ENCODE measurements around the gene CADM1. TPM values are rescaled to one million over a fixed set of nuclear protein-coding genes. Genes with fewer than 3 reads are reported as not detected.

The CADM1 gene
- total RNA-seq, 4 donors from 2014 or later: 1.2 to 2.5 (median 2.2) TPM

DNA sequence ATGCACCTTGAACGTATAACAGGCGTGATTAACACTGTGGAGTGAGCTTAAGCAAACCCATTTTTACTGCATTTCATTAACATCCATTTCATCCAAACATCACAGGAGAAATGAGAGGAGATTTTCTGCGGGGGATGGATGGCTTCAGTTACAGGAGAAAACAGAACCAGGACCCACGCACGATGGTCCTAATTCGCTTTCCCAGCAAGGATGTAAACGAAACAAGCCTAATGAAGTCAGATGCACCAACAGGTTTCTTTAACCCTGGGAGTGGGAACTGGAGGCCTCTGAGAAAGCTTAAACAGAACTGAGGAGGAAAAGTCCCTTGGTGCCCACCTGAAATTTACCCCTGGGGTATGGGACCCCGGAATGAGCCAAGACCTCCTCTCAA is 2.7 kb downstream of the CADM1 start:
- no peak for ATAC-seq
- peaks cover 0 to 5% (median 0%) of the 10 kb centered on the region in 3 donors for H3K27me3 ChIP-seq
- DNase-seq: no peak
- no peak overlapping the region for H3K27ac ChIP-seq
- no peaks in the 10 kb centered on the region for H3K9me3 ChIP-seq
- H3K4me3 ChIP-seq: no peak overlapping the region
- intact Hi-C loops (cut with DNase I; ENCODE audit: low total_unique reads): loop anchor here (5.0 kb wide), 1 partner anchor 279 kb away; no protein-coding TSS in a partner anchor
- peaks cover 6 to 13% of the 10 kb centered on the region in 2 donors for H3K4me1 ChIP-seq
- TF ChIP-seq, protein P1, sequence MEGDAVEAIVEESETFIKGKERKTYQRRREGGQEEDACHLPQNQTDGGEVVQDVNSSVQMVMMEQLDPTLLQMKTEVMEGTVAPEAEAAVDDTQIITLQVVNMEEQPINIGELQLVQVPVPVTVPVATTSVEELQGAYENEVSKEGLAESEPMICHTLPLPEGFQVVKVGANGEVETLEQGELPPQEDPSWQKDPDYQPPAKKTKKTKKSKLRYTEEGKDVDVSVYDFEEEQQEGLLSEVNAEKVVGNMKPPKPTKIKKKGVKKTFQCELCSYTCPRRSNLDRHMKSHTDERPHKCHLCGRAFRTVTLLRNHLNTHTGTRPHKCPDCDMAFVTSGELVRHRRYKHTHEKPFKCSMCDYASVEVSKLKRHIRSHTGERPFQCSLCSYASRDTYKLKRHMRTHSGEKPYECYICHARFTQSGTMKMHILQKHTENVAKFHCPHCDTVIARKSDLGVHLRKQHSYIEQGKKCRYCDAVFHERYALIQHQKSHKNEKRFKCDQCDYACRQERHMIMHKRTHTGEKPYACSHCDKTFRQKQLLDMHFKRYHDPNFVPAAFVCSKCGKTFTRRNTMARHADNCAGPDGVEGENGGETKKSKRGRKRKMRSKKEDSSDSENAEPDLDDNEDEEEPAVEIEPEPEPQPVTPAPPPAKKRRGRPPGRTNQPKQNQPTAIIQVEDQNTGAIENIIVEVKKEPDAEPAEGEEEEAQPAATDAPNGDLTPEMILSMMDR (IDR thresholded peaks at IDR 0.05 in 4 of 5, conservative IDR thresholded peaks at IDR 0.05 in 1 of 5): no peak
- TF ChIP-seq POLR2A (IDR thresholded peaks at IDR 0.05): no peak
- in situ Hi-C loops (cut with MboI; ENCODE audit: low sequenced_read_pairs in 4 of 4): loop anchor here in 1 of 4 donors (10.0 kb wide), 1 partner anchor 167 kb away; no protein-coding TSS in a partner anchor
- H3K36me3 ChIP-seq: no peaks in the 10 kb centered on the region

DNA sequence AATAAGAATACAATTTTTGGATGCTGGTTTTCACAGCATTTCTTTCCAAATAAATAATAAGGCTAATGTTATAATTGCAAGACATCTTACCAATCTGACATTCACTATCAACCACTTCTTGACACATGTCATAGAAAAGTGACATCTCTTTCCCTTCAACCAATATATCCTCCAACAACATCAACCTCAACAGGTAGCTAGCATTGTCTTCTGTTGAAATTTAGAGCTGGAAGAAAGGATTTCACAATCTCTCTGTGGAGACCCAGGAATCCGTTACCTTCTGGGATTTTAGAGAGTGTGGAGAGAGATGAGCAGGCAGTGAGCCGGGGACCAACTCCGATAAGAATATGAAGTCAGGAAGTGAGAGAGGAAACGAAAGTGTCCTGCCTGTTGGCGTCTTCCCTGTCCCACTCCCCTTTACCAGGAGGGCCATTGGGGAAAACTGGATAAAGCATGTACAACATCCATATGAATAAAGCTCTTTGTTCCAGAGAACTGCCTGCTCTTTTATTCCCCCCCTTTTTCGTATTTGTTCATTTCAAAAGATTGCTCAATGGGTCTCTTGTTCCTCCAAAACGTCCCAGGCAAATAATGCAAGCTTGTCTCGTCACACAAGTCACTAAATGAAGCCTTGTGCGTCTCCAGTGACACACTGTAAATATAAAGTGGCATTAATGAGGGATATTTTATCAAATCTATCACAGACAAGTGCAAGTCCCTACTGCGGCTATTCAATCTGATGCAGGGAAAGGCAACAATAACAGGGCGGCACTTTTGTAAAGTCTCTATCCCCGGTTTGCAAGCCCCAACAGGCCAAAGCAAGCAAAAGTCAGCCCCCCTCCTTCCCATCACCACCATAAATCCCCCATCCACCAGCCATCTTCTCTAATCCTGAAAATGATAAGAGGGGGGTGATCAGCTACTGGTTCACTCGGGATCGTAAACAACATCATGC is 3.4 kb downstream of the CADM1 start:
- H3K4me1 ChIP-seq: peaks cover 6 to 13% of the 10 kb centered on the region in 2 donors
- H3K36me3 ChIP-seq: no peaks in the 10 kb centered on the region
- H3K4me3 ChIP-seq: no peak overlapping the region
- TF ChIP-seq, protein P1 (IDR thresholded peaks at IDR 0.05 in 4 of 5, conservative IDR thresholded peaks at IDR 0.05 in 1 of 5): no peak
- no peak for TF ChIP-seq POLR2A (IDR thresholded peaks at IDR 0.05)
- DNase-seq: no peak
- peaks cover 0 to 5% (median 0%) of the 10 kb centered on the region in 3 donors for H3K27me3 ChIP-seq
- H3K27ac ChIP-seq: no peak overlapping the region
- in situ Hi-C loops (cut with MboI; ENCODE audit: low sequenced_read_pairs in 4 of 4): loop anchor here in 1 of 4 donors (10.0 kb wide), 1 partner anchor 166 kb away; no protein-coding TSS in a partner anchor
- intact Hi-C loops (cut with DNase I; ENCODE audit: low total_unique reads): loop anchor here (5.0 kb wide), 1 partner anchor 279 kb away; no protein-coding TSS in a partner anchor
- no peaks in the 10 kb centered on the region for H3K9me3 ChIP-seq
- no peak for ATAC-seq

DNA sequence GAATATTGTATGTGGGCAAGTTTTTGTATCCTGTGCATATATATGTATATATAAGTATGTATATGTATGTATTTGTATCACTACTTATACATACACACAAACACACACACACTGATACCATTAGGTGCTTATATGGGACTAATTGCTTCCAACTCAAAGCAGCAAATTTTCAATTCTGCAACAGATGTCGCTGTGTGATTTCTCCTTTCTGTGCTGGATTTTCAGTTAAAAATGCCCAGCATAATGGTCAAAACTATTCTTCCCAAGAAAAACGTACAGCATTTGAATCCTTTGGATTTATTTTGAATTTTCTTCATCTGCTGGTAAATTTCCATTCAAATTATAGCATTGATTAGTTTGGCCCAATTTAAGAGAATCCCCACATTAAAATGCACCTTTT is 4.3 kb downstream of the CADM1 start:
- intact Hi-C loops (cut with DNase I; ENCODE audit: low total_unique reads) (loop anchor here (5.0 kb wide), 1 partner anchor 278 kb away; no protein-coding TSS in a partner anchor), in situ Hi-C loops (cut with MboI; ENCODE audit: low sequenced_read_pairs in 4 of 4) (loop anchor here (5.0 to 10.0 kb wide), 2 partner anchors 165 to 168 kb away; no protein-coding TSS in a partner anchor)
- Histone ChIP-seq H3K4me1 (peaks cover 6 to 13% of the 10 kb centered on the region in 2 donors), H3K9me3 (no peaks in the 10 kb centered on the region), H3K27ac (no peak overlapping the region), H3K36me3 (no peaks in the 10 kb centered on the region), H3K27me3 (peaks cover 0 to 5% (median 0%) of the 10 kb centered on the region in 3 donors), H3K4me3 (no peak overlapping the region)
- TF ChIP-seq POLR2A (IDR thresholded peaks at IDR 0.05): no peak
- TF ChIP-seq, protein P1 (IDR thresholded peaks at IDR 0.05 in 4 of 5, conservative IDR thresholded peaks at IDR 0.05 in 1 of 5): no peak
- no peak for DNase-seq
- no peak for ATAC-seq

DNA sequence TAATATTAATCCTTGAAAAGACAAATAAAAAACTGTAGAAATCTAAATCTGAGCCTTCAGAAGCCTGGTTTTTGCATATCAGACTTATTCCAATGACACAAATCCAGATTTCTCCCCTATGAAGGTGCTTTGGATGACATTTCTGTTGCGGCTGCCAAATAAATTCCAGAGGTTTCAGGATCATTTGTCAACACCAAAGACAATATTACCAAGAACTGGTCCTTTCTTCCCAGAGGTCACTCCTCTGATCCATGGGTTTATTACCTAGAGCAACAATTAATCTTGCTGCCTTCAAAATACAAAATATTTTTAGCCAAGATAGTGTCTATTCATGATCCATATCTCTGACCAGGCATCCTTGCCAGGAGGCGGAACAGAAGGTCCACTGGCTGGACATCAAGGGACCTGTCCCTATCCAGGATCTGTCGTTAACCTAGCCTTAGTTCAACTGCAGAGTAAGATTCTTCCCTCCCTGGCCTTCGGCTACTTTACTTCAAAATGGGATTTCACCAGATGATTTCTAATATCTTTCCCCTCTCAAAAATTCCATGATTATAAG is 4.9 kb downstream of the CADM1 start:
- TF ChIP-seq, protein P1 (IDR thresholded peaks at IDR 0.05 in 4 of 5, conservative IDR thresholded peaks at IDR 0.05 in 1 of 5): no peak
- TF ChIP-seq POLR2A (IDR thresholded peaks at IDR 0.05): no peak
- Histone ChIP-seq H3K9me3 (no peaks in the 10 kb centered on the region), H3K4me3 (no peak overlapping the region), H3K36me3 (no peaks in the 10 kb centered on the region), H3K27me3 (peaks cover 0 to 5% (median 0%) of the 10 kb centered on the region in 3 donors), H3K4me1 (peaks cover 6 to 13% of the 10 kb centered on the region in 2 donors), H3K27ac (no peak overlapping the region)
- in situ Hi-C loops (cut with MboI; ENCODE audit: low sequenced_read_pairs in 4 of 4): loop anchor here in 3 of 4 donors (5.0 to 10.0 kb wide), 2 partner anchors 165 to 167 kb away; no protein-coding TSS in a partner anchor
- intact Hi-C loops (cut with DNase I; ENCODE audit: low total_unique reads): no loop called here
- ATAC-seq: no peak
- DNase-seq: no peak

All from gastrocnemius medialis (tissue), 4 donors.